H9 (cell line): ENCODE results near the gene RUNX1. TPM values are rescaled to one million over a fixed set of nuclear protein-coding genes. Genes with fewer than 3 reads are reported as not detected.

Experiments used
- DNase-seq: peaks from one replicate; pipeline ENCODE4 v3.0.0-alpha.2; 2017
- H2AFZ ChIP-seq: one replicate; pipeline ENCODE4 v1.6.1; 2013; ENCODE audit warnings: mild to moderate bottlenecking, low read length, control low read depth, moderate library complexity
- H2AK5ac ChIP-seq: 2 replicates; pipeline ENCODE4 v1.6.1; 2013; ENCODE audit warnings: low read length, control low read depth, mixed read lengths; ENCODE audit not compliant: insufficient read length
- H2BK120ac ChIP-seq: one replicate; pipeline ENCODE4 v1.6.1; 2013; ENCODE audit warnings: low read depth, mild to moderate bottlenecking, low read length, control low read depth, inconsistent platforms; ENCODE audit not compliant: poor library complexity, severe bottlenecking
- H2BK12ac ChIP-seq: 2 replicates; pipeline ENCODE4 v1.6.1; 2013; ENCODE audit warnings: low read length, control low read depth, mixed read lengths, low read depth; ENCODE audit not compliant: insufficient read length
- H2BK15ac ChIP-seq: 2 replicates; pipeline ENCODE4 v1.6.1; 2013; ENCODE audit warnings: low read depth, low read length, control low read depth
- H2BK20ac ChIP-seq: one replicate; pipeline ENCODE4 v1.6.1; 2013; ENCODE audit warnings: low read depth, mild to moderate bottlenecking, low read length, control low read depth, inconsistent platforms; ENCODE audit not compliant: poor library complexity, severe bottlenecking
- H2BK5ac ChIP-seq: 2 replicates; pipeline ENCODE4 v1.6.1; 2013; ENCODE audit warnings: low read length, control low read depth, mixed read lengths; ENCODE audit not compliant: insufficient read length
- H3K14ac ChIP-seq: 2 replicates; pipeline ENCODE4 v1.6.1; 2013; ENCODE audit warnings: low read length, control low read depth; ENCODE audit not compliant: insufficient read depth
- H3K18ac ChIP-seq: 2 replicates; pipeline ENCODE4 v1.6.1; 2013; ENCODE audit warnings: low read depth, mild to moderate bottlenecking, mixed read lengths, low read length, control low read depth; ENCODE audit not compliant: insufficient read length
- H3K23ac ChIP-seq: 2 replicates; pipeline ENCODE4 v1.6.1; 2013; ENCODE audit warnings: low read length, control low read depth, mixed read lengths, low read depth; ENCODE audit not compliant: insufficient read length
- H3K23me2 ChIP-seq: 2 replicates; pipeline ENCODE4 v1.6.1; 2013; ENCODE audit warnings: low read depth, mild to moderate bottlenecking, mixed read lengths, low read length, control low read depth; ENCODE audit not compliant: insufficient read length, poor library complexity, severe bottlenecking
- H3K27ac ChIP-seq: 2 replicates; pipeline ENCODE4 v1.5.1; 2013; ENCODE audit warnings: low read length, control low read depth, mixed read lengths, low read depth; ENCODE audit not compliant: insufficient read length
- H3K27me3 ChIP-seq: 2 replicates; pipeline ENCODE4 v1.6.1; 2013; ENCODE audit warnings: low read length, control low read depth, inconsistent platforms; ENCODE audit not compliant: insufficient read depth
- H3K4ac ChIP-seq: 2 replicates; pipeline ENCODE4 v1.6.1; 2013; ENCODE audit warnings: low read depth, mild to moderate bottlenecking, control low read depth, inconsistent platforms, low read length, moderate library complexity
- H3K4me1 ChIP-seq: 2 replicates; pipeline ENCODE4 v1.6.1; 2013; ENCODE audit warnings: low read length, control low read depth, inconsistent platforms; ENCODE audit not compliant: insufficient read depth
- H3K4me2 ChIP-seq: 2 replicates; pipeline ENCODE4 v1.6.1; 2013; ENCODE audit warnings: low read length, control low read depth, mixed read lengths; ENCODE audit not compliant: insufficient read length, insufficient read depth
- H3K56ac ChIP-seq: 2 replicates; pipeline ENCODE4 v1.6.1; 2013; ENCODE audit warnings: low read depth, mild to moderate bottlenecking, mixed read lengths, low read length, control low read depth; ENCODE audit not compliant: insufficient read length
- H3K79me1 ChIP-seq: 2 replicates; pipeline ENCODE4 v1.6.1; 2013; ENCODE audit warnings: low read depth, mild to moderate bottlenecking, moderate library complexity, low read length, control low read depth, inconsistent platforms; ENCODE audit not compliant: insufficient read depth, poor library complexity, severe bottlenecking
- H3K79me2 ChIP-seq: 2 replicates; pipeline ENCODE4 v1.6.1; 2013; ENCODE audit warnings: low read length, control low read depth, inconsistent platforms; ENCODE audit not compliant: insufficient read depth
- H3K9ac ChIP-seq: 2 replicates; pipeline ENCODE4 v1.6.1; 2013; ENCODE audit warnings: low read length, control low read depth, mixed read lengths; ENCODE audit not compliant: insufficient read length; ENCODE audit errors: extremely low read depth
- H3K9me3 ChIP-seq: one replicate; pipeline ENCODE4 v1.6.1; 2013; ENCODE audit warnings: low read depth, low read length, inconsistent platforms; ENCODE audit not compliant: control insufficient read depth
- H3T11ph ChIP-seq: one replicate; pipeline ENCODE4 v1.6.1; 2013; ENCODE audit warnings: mild to moderate bottlenecking, low read length, control low read depth, inconsistent platforms
- H4K20me1 ChIP-seq: one replicate; pipeline ENCODE4 v1.6.1; 2013; ENCODE audit not compliant: control insufficient read depth, insufficient read length, insufficient read depth
- H4K5ac ChIP-seq: 2 replicates; pipeline ENCODE4 v1.6.1; 2013; ENCODE audit warnings: low read depth, mild to moderate bottlenecking, mixed read lengths, low read length, control low read depth; ENCODE audit not compliant: insufficient read length
- H4K8ac ChIP-seq: replicated peaks from 2 replicates; pipeline ENCODE4 v1.6.1; 2013; ENCODE audit warnings: low read length, control low read depth, mixed read lengths, low read depth; ENCODE audit not compliant: insufficient read length
- H4K91ac ChIP-seq: 2 replicates; pipeline ENCODE4 v1.6.1; 2013; ENCODE audit warnings: low read depth, mild to moderate bottlenecking, moderate library complexity, mixed read lengths, low read length, control low read depth; ENCODE audit not compliant: insufficient read length
- H3K27ac Mint-ChIP-seq, 3 experiments: 2 replicates in 2 of 3; 3 replicates in 1 of 3; pipeline ENCODE4 v1.8.0; 2020 to 2021; ENCODE audit warnings: mixed read lengths in 3 of 3, mild to moderate bottlenecking in 1 of 3, moderate library complexity in 1 of 3
- H3K27me3 Mint-ChIP-seq: 2 replicates; pipeline ENCODE4 v1.8.0; 2021; ENCODE audit warnings: low read depth, mild to moderate bottlenecking, moderate library complexity, mixed read lengths
- H3K36me3 Mint-ChIP-seq, 3 experiments: 2 replicates in 2 of 3; 3 replicates in 1 of 3; pipeline ENCODE4 v1.8.0; 2020 to 2021; ENCODE audit warnings: low read depth in 3 of 3, mixed read lengths in 3 of 3; ENCODE audit not compliant: insufficient read depth in 1 of 3
- H3K4me1 Mint-ChIP-seq, 2 experiments: 2 replicates each; pipeline ENCODE4 v1.8.0; 2020; ENCODE audit warnings: mixed read lengths in 2 of 2
- H3K4me3 Mint-ChIP-seq, 2 experiments: 2 replicates in 1 of 2; 3 replicates in 1 of 2; pipeline ENCODE4 v1.8.0; 2020 to 2021; ENCODE audit warnings: mild to moderate bottlenecking in 2 of 2, mixed read lengths in 2 of 2, moderate library complexity in 1 of 2
- H3K9me3 Mint-ChIP-seq, 2 experiments: 2 replicates in 1 of 2; 3 replicates in 1 of 2; pipeline ENCODE4 v1.8.0; 2020; ENCODE audit warnings: mild to moderate bottlenecking in 2 of 2, mixed read lengths in 2 of 2, moderate library complexity in 1 of 2
- WGBS: extraction: QIAGEN DNeasy Blood & Tissue Kit; methylation state at CpG from one replicate; pipeline ENCODE4 v1.1.7; 2013; ENCODE audit warnings: missing lambda C conversion rate, low lambda C conversion rate, mixed read lengths; ENCODE audit not compliant: insufficient read length; ENCODE audit errors: extremely low coverage; 5-methylcytosine and 5-hydroxymethylcytosine counted together
- total RNA-seq: library from RNA; stranded (reverse); gene quantifications from 2 replicates; pipeline ENCODE4 v1.2.1, GENCODE V29; 2021
- TF ChIP-seq, protein P1 (sequence below): fragments of 200-600 bp; sonication (generic); conservative IDR thresholded peaks from 3 replicates; pipeline ENCODE4 v1.8.0; 2021; ENCODE audit warnings: antibody characterized with exemption, mild to moderate bottlenecking

Gene RUNX1
- total RNA-seq, 1 experiment from 2014 or later = 0.72 TPM

- Histone ChIP-seq H2BK20ac (no peak overlapping the region), H3K56ac (no peak overlapping the region), H2AFZ (no peak overlapping the region), H2BK120ac (no peak overlapping the region), H2BK15ac (no peak overlapping the region), H2BK12ac (no peak overlapping the region), H3K18ac (no peak overlapping the region), H4K20me1 (no peaks in the 10 kb centered on the region), H4K5ac (no peak overlapping the region), H3K9ac (no peak overlapping the region), H3T11ph (no peak overlapping the region), H3K9me3 (no peaks in the 10 kb centered on the region), H3K23ac (no peak overlapping the region), H4K91ac (no peak overlapping the region), H3K79me2 (no peaks in the 10 kb centered on the region), H3K4me2 (no peak overlapping the region), H3K14ac (no peak overlapping the region), H3K79me1 (no peaks in the 10 kb centered on the region), H3K4ac (no peak overlapping the region), H2AK5ac (no peak overlapping the region), H4K8ac (no peak overlapping the region), H3K27me3 (no peaks in the 10 kb centered on the region), H2BK5ac (no peak overlapping the region), H3K4me1 (no peaks in the 10 kb centered on the region), H3K27ac (no peak overlapping the region), H3K23me2 (no peaks in the 10 kb centered on the region)
- no peaks in the 10 kb centered on the region for H3K36me3 Mint-ChIP-seq
- no peaks in the 10 kb centered on the region for H3K9me3 Mint-ChIP-seq
- H3K27ac Mint-ChIP-seq = no peak overlapping the region
- no CpG with 5 or more reads among the region's 2 CpGs for WGBS
- no peak for DNase-seq
- H3K27me3 Mint-ChIP-seq = peaks cover 7% of the 10 kb centered on the region
- no peak overlapping the region for H3K4me3 Mint-ChIP-seq
- H3K4me1 Mint-ChIP-seq = peaks cover 5 to 8% of the 10 kb centered on the region in 2 experiments; a peak in 2 of 4 replicates
- TF ChIP-seq, protein P1, sequence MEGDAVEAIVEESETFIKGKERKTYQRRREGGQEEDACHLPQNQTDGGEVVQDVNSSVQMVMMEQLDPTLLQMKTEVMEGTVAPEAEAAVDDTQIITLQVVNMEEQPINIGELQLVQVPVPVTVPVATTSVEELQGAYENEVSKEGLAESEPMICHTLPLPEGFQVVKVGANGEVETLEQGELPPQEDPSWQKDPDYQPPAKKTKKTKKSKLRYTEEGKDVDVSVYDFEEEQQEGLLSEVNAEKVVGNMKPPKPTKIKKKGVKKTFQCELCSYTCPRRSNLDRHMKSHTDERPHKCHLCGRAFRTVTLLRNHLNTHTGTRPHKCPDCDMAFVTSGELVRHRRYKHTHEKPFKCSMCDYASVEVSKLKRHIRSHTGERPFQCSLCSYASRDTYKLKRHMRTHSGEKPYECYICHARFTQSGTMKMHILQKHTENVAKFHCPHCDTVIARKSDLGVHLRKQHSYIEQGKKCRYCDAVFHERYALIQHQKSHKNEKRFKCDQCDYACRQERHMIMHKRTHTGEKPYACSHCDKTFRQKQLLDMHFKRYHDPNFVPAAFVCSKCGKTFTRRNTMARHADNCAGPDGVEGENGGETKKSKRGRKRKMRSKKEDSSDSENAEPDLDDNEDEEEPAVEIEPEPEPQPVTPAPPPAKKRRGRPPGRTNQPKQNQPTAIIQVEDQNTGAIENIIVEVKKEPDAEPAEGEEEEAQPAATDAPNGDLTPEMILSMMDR = no peak
These were observed 265.3 kb downstream of the RUNX1 start for GRCh38 chr21:34783815-34784214.
